Right lobe of liver (tissue), 4 donors: ENCODE measurements around the gene ME1.

Source experiments
- POLR2A ChIP-seq: fragments of 450-650 bp; IDR thresholded peaks from one replicate; pipeline ENCODE4 v1.6.1; 2017; ENCODE audit warnings: antibody characterized with exemption, mild to moderate bottlenecking
- TF ChIP-seq, protein P1 (sequence below), 4 donors: fragments of 200-600 bp in 3 of 4; fragments of 450-650 bp in 1 of 4; IDR thresholded peaks; one replicate each; pipeline versions ENCODE4 v1.5.1 to v1.8.0; 2016 to 2022; ENCODE audit warnings: antibody characterized with exemption in 4 of 4, mild to moderate bottlenecking in 2 of 4
- donor health status: DM: no; HTN: no; CAD: no.
- donor health status: DM: no; HTN: no; CAD: no.
- donor health status: DM: no; HTN: yes; CAD: no.

- TF ChIP-seq, protein P1, sequence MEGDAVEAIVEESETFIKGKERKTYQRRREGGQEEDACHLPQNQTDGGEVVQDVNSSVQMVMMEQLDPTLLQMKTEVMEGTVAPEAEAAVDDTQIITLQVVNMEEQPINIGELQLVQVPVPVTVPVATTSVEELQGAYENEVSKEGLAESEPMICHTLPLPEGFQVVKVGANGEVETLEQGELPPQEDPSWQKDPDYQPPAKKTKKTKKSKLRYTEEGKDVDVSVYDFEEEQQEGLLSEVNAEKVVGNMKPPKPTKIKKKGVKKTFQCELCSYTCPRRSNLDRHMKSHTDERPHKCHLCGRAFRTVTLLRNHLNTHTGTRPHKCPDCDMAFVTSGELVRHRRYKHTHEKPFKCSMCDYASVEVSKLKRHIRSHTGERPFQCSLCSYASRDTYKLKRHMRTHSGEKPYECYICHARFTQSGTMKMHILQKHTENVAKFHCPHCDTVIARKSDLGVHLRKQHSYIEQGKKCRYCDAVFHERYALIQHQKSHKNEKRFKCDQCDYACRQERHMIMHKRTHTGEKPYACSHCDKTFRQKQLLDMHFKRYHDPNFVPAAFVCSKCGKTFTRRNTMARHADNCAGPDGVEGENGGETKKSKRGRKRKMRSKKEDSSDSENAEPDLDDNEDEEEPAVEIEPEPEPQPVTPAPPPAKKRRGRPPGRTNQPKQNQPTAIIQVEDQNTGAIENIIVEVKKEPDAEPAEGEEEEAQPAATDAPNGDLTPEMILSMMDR (IDR thresholded peaks at IDR 0.05), result no peak
- no peak for TF ChIP-seq POLR2A
These were observed 33.7 kb upstream of the ME1 start for GRCh38 chr6:83464381-83465140.
